Measurements from ENCODE around the gene SLC2A13.

SLC2A13 gene

GRCh38 chr12:40010899-40011774 lies 94.7 kb downstream of the SLC2A13 start:
- in situ Hi-C loops (cut with MboI; ENCODE audit: low sequenced_read_pairs) = no loop called here

- in situ Hi-C loops (cut with MboI; ENCODE audit: low sequenced_read_pairs) = no loop called here
These were observed 103.4 kb downstream of the SLC2A13 start for GRCh38 chr12:40002178-40003169.

GRCh38 chr12:40001406-40001805 lies 104.5 kb downstream of the SLC2A13 start:
- in situ Hi-C loops (cut with MboI; ENCODE audit: low sequenced_read_pairs) = no loop called here

- in situ Hi-C loops (cut with MboI; ENCODE audit: low sequenced_read_pairs) = no loop called here
These were observed 105.0 kb downstream of the SLC2A13 start for GRCh38 chr12:40000884-40001283.

- in situ Hi-C loops (cut with MboI; ENCODE audit: low sequenced_read_pairs) = no loop called here
These were observed 112.6 kb downstream of the SLC2A13 start for GRCh38 chr12:39993268-39993667.

- in situ Hi-C loops (cut with MboI; ENCODE audit: low sequenced_read_pairs) = no loop called here
These were observed 115.5 kb downstream of the SLC2A13 start for GRCh38 chr12:39990122-39991101.

GRCh38 chr12:39989501-39989900 lies 116.4 kb downstream of the SLC2A13 start:
- in situ Hi-C loops (cut with MboI; ENCODE audit: low sequenced_read_pairs) = no loop called here

- in situ Hi-C loops (cut with MboI; ENCODE audit: low sequenced_read_pairs) = no loop called here
These were observed 117.3 kb downstream of the SLC2A13 start for GRCh38 chr12:39988574-39988973.

GRCh38 chr12:39986674-39987073 lies 119.2 kb downstream of the SLC2A13 start:
- in situ Hi-C loops (cut with MboI; ENCODE audit: low sequenced_read_pairs) = no loop called here

GRCh38 chr12:39984670-39985069 lies 121.2 kb downstream of the SLC2A13 start:
- in situ Hi-C loops (cut with MboI; ENCODE audit: low sequenced_read_pairs) = no loop called here

GRCh38 chr12:39975374-39975918 lies 130.4 kb downstream of the SLC2A13 start:
- in situ Hi-C loops (cut with MboI; ENCODE audit: low sequenced_read_pairs) = no loop called here

- in situ Hi-C loops (cut with MboI; ENCODE audit: low sequenced_read_pairs) = no loop called here
These were observed 133.8 kb downstream of the SLC2A13 start for GRCh38 chr12:39972119-39972518.

GRCh38 chr12:39971348-39971747 lies 134.5 kb downstream of the SLC2A13 start:
- in situ Hi-C loops (cut with MboI; ENCODE audit: low sequenced_read_pairs) = no loop called here

- in situ Hi-C loops (cut with MboI; ENCODE audit: low sequenced_read_pairs) = no loop called here
These were observed 139.2 kb downstream of the SLC2A13 start for GRCh38 chr12:39966721-39967120.

- in situ Hi-C loops (cut with MboI; ENCODE audit: low sequenced_read_pairs) = no loop called here
These were observed 139.6 kb downstream of the SLC2A13 start for GRCh38 chr12:39966256-39966655.

- in situ Hi-C loops (cut with MboI; ENCODE audit: low sequenced_read_pairs) = no loop called here
These were observed 146.4 kb downstream of the SLC2A13 start for GRCh38 chr12:39959467-39959866.

- in situ Hi-C loops (cut with MboI; ENCODE audit: low sequenced_read_pairs) = no loop called here
These were observed 146.8 kb downstream of the SLC2A13 start for GRCh38 chr12:39959031-39959430.

- in situ Hi-C loops (cut with MboI; ENCODE audit: low sequenced_read_pairs) = no loop called here
These were observed 147.5 kb downstream of the SLC2A13 start for GRCh38 chr12:39958377-39958776.

GRCh38 chr12:39956725-39957124 lies 149.2 kb downstream of the SLC2A13 start:
- in situ Hi-C loops (cut with MboI; ENCODE audit: low sequenced_read_pairs) = no loop called here
